GM21381 (cell line): Measurements from ENCODE around the gene ITIH4.

Experiments used
- ATAC-seq: cut with Tn5 transposase; IDR thresholded peaks from one replicate; pipeline ENCODE4 v1.9.1; 2021; ENCODE audit warnings: mild to moderate bottlenecking, moderate library complexity; ENCODE audit not compliant: unreplicated experiment

The ITIH4 gene

GRCh38 chr3:52805270-52806039 lies 25.0 kb downstream of the ITIH4 start:
- no peak for ATAC-seq

DNA sequence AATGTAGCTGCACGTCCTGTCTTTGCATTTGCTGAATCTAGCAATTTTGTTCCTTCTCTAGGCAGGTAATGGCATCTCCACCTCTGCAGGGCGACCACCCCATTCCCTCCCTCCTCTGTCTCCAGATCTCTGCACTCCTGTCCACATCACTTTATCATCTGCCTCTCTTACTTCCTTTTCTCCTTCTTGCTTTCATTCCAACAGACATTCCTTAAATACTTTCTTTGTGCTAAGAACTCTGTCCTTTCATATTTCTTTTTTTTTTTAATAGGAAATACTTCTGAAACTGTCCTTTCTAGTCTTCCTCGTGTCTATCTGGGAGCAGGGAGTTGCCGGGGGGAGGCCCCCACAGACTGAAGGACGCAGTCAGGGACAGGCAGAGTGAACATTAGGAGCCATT lies 28.6 kb downstream of the ITIH4 start:
- ATAC-seq, result no peak

DNA sequence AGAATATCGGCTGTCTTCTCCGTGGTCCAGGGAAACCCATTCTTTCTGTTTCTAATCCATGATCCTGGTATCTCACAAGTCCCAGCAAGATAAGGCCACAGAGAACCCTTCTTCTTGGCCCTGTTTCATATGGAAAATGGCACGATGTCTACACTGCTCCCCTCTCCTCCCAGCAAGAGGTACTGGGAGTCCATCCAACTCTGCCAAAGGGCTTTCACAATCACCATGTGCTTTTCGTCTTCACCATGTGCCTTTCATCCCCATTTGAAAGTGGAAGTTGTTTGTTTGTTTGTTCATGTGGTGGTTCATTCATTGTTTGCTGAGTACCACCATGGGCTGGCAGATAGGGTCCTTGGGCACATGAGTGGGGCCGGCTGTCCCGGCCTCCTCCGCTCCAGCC lies 30.4 kb downstream of the ITIH4 start:
- ATAC-seq, result no peak

DNA sequence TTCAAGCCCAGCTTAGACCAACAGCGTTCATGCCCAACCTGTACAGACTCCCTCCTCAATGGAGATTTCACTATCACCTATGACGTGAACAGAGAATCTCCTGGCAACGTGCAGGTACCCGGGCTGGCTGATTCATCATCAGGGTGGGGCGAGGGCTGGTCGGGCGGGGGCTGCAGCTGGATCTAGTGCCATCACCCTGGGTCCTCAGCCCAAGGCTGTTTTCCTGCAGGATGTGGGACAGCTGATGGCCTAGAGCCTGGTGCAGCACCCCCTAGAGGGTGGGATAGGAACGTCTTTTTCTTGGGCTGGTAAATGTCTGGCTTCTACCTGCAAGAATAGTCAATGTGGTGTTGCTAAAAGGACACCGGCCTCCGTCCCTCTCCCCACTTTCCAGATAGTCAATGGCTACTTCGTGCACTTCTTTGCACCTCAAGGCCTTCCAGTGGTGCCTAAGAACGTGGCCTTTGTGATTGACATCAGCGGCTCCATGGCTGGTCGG lies 31.4 kb downstream of the ITIH4 start:
- no peak for ATAC-seq

DNA sequence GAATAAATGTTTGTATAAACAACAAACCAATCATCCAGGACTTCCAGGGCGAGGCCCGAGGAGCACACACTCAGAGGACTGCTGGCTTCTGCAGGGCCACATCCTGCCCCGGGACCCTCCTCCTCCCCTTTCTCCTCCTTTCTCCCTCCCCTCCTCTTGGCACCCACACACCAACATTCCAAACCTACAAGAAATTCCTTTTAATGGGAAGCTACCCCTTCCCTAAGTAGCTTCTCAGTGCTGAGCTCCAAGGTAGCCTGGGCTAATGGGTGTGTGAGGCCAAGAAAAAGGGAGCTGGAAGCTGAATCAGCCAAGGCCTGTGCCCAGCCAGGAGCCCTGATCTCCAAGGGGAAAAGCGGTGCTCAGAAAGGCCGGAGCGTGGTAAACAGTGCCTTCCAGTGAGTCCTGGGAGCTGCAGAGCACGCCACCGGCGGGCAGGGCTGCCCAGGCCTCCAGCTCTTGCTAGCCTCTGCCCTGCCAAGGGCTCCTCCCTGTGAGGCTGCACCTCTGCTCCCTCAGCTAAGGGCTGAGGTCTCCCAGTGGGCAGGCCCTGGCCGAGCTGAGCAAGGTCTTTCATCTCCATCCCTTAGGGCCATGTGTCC lies 32.0 kb downstream of the ITIH4 start:
- ATAC-seq, result no peak

DNA sequence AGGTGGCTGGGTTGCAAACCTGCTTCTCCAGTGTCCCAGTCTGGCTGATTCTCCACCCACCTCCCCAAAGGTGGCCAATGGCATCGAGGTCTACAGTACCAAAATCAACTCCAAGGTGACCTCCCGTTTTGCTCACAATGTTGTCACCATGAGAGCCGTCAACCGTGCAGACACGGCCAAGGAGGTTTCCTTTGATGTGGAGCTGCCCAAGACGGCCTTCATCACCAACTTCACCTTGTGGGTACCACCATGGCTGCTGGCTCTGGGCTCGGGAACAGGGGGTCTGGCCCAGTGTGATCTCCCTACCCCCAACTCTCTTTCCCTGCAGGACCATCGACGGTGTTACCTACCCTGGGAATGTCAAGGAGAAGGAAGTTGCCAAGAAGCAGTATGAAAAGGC lies 34.1 kb downstream of the ITIH4 start:
- no peak for ATAC-seq

GRCh38 chr3:52795298-52795900 lies 35.1 kb downstream of the ITIH4 start:
- no peak for ATAC-seq

GRCh38 chr3:52794612-52795099 lies 35.8 kb downstream of the ITIH4 start, which contains the start of gene ITIH3:
Gene ITIH3, plus strand, starts transcription at chr3:52794796. Its CDS starts 8 bp downstream, at chr3:52794804.
- ATAC-seq, result no peak

GRCh38 chr3:52793702-52794611 lies 36.5 kb downstream of the ITIH4 start:
- no peak for ATAC-seq

- no peak for ATAC-seq
Observed at GRCh38 chr3:52792961-52793695, 37.3 kb downstream of the ITIH4 start.

- no peak for ATAC-seq
Observed at GRCh38 chr3:52792413-52792812, 38.1 kb downstream of the ITIH4 start.

- no peak for ATAC-seq
Observed at GRCh38 chr3:52791928-52792327, 38.5 kb downstream of the ITIH4 start.

- ATAC-seq, result no peak
Observed at GRCh38 chr3:52791366-52791765, 39.1 kb downstream of the ITIH4 start.

GRCh38 chr3:52790741-52791140 lies 39.7 kb downstream of the ITIH4 start:
- no peak for ATAC-seq

- no peak for ATAC-seq
Observed at GRCh38 chr3:52790337-52790736, 40.1 kb downstream of the ITIH4 start.

DNA sequence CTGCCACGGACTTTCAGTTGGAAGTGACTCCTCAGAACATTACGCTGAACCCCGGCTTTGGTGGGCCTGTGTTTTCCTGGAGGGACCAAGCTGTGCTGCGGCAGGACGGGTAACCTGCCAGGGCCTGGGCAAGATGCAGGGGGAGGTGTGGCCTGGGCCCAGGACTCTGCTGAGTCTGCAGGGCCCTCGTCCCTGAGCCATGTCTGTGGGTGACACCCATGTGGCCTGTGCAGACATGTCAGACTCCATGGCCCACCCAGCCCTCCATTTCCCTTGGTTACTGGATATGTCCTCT lies 40.8 kb downstream of the ITIH4 start:
- ATAC-seq, result no peak

DNA sequence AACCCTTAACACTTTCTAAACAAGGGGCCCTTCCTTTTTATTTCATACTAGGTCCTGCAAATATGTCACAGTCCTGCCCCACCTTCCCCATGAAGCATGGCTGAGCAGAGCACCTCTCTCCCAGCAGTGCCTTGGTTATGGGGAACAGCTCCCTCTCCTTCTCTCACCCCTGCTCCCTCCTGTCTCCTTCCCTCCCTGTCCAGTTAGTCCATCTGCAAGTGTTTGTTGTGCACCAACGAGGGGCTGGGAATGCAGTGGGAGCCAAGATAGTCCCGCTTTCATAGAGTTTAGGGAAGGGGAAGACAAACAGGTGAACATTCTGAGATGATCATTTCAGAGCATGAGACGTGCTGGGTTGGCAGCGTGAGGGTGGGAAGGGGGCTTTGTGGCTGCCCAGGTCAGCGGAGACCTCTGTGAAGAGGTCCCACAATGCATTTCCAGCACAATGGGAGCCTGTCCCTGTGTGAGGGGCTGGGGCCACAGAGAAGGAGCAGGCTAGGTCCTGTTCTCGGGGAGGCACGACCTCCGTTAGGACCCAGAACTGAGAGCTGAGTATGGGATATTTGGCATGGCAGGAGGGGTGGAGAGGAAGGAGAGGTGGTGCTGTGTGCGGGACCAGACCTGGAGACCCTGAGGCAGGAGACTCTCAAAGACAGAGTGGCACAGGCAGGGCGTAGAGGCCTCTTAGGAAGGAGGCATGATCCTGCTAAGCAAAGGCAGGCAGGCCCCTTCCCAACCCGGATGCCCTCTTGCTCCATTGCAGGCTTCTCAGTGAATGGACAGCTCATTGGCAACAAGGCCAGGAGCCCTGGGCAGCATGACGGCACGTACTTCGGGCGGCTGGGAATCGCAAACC lies 41.4 kb downstream of the ITIH4 start:
- ATAC-seq, result no peak

GRCh38 chr3:52787672-52788625 lies 42.5 kb downstream of the ITIH4 start:
- ATAC-seq, result no peak
